K562 (cell line): ENCODE data around the gene CDKN2B-AS1. TPM values are rescaled to one million over a fixed set of nuclear protein-coding genes. Genes with fewer than 3 reads are reported as not detected.

ENCODE experiments used
- EP400 ChIP-seq: fragments of 450-650 bp; IDR thresholded peaks from 2 replicates; pipeline ENCODE4 v1.6.1; 2017; ENCODE audit warnings: antibody characterized with exemption, mild to moderate bottlenecking, moderate library complexity
- JUNB ChIP-seq: fragments of 450-650 bp; formaldehyde crosslinking; conservative IDR thresholded peaks from 2 replicates; pipeline ENCODE4 v1.4.0; 2020; ENCODE audit warnings: mild to moderate bottlenecking
- MNT ChIP-seq, 2 experiments: fragments of 450-650 bp; conservative IDR thresholded peaks; 2 replicates each; pipeline ENCODE4 v1.6.1; 2017; ENCODE audit warnings: mild to moderate bottlenecking in 2 of 2, moderate library complexity in 2 of 2
- MXI1 ChIP-seq: IDR thresholded peaks from 2 replicates; pipeline ENCODE4 v1.6.1; 2011; ENCODE audit warnings: low read depth, mild to moderate bottlenecking, improper control_type of control experiment, low read length
- POLR2AphosphoS5 ChIP-seq: IDR thresholded peaks from 2 replicates; pipeline ENCODE4 v1.6.1; 2011; ENCODE audit warnings: mild to moderate bottlenecking, low read depth, low read length, moderate library complexity; ENCODE audit not compliant: control insufficient read depth, insufficient read depth
- PREB ChIP-seq: sonication (generic); formaldehyde crosslinking; IDR thresholded peaks from 2 replicates; pipeline ENCODE4 v1.8.1; 2023; ENCODE audit warnings: mild to moderate bottlenecking, missing genetic modification reagents
- SAFB ChIP-seq: fragments of 200-400 bp; formaldehyde crosslinking; IDR thresholded peaks from 2 replicates; pipeline ENCODE4 v1.6.1; 2017; ENCODE audit warnings: low read depth, low read length, borderline replicate concordance
- ZNF217 ChIP-seq: sonication (generic); formaldehyde crosslinking; IDR thresholded peaks from 2 replicates; pipeline ENCODE4 v1.8.0; 2022; ENCODE audit warnings: mild to moderate bottlenecking, missing genetic modification reagents
- ZNF764 ChIP-seq: fragments of 250-450 bp; sonication (Bioruptor Pico); IDR thresholded peaks from 2 replicates; pipeline ENCODE4 v1.4.0; 2020; ENCODE audit warnings: low read depth, mild to moderate bottlenecking, moderate library complexity
- polyA plus RNA-seq, 8 experiments: library from polyadenylated mRNA; depleted of rRNA in 4 of 8; stranded (reverse) in 5 of 8; unstranded in 3 of 8; fragments of >200 nt; fragmentation: Nextera tagmentation in 2 of 8; fragmentation: Illumina TruSeq in 1 of 8; extraction: Ambion mirVana in 2 of 8; extraction: Trizol in 1 of 8; gene quantifications; 2 replicates each; pipeline versions ENCODE4 v1.2.1 to v1.2.3, GENCODE V29; 2011 to 2014; ENCODE audit warnings: inconsistent platforms in 1 of 8, missing spikeins in 1 of 8
- total RNA-seq, 7 experiments: library from RNA; depleted of rRNA in 6 of 7; stranded (reverse); fragments of >200 nt in 6 of 7; fragmentation: Illumina TruSeq in 2 of 7; extraction: Trizol in 2 of 7; gene quantifications; 2 replicates each; pipeline versions ENCODE4 v1.2.1 to v1.2.3, GENCODE V29; 2011 to 2021; ENCODE audit warnings: low replicate concordance in 1 of 7

CDKN2B-AS1 gene
- total and polyA plus RNA-seq, 9 of the 15 experiments (the other 6 are each of a cell fraction or from before 2014, with no cell fraction given): not detected

- TF ChIP-seq ZNF764 (CRISPR knock-in tag) (no peak), SAFB (no peak), PREB (CRISPR knock-in tag) (no peak), MXI1 (no peak), ZNF217 (CRISPR knock-in tag) (no peak), EP400 (no peak), JUNB (no peak), MNT (conservative IDR thresholded peaks at IDR 0.05) (no peak), POLR2AphosphoS5 (no peak)
Measured at GRCh38 chr9:21964925-21965385, 29.6 kb upstream of the CDKN2B-AS1 start (continued).
